Endodermal cell (in vitro differentiated cells): ENCODE data around the gene C1R. TPM values are rescaled to one million over a fixed set of nuclear protein-coding genes. Genes with fewer than 3 reads are reported as not detected.

Experiments used
- DNase-seq: peaks from one replicate; pipeline ENCODE4 v3.0.0-alpha.2; 2017
- H3K27ac ChIP-seq: 2 replicates; pipeline ENCODE4 v1.5.1; 2013; ENCODE audit warnings: mild to moderate bottlenecking, low read depth, low read length, moderate library complexity
- H3K27me3 ChIP-seq: 2 replicates; pipeline ENCODE4 v1.6.1; 2013; ENCODE audit warnings: mild to moderate bottlenecking, low read length, moderate library complexity; ENCODE audit not compliant: insufficient read depth, control insufficient read depth, poor library complexity, severe bottlenecking
- H3K36me3 ChIP-seq: 2 replicates; pipeline ENCODE4 v1.7.0; 2013; ENCODE audit warnings: mild to moderate bottlenecking, low read length, moderate library complexity; ENCODE audit not compliant: control insufficient read depth, insufficient read depth
- H3K4me1 ChIP-seq: one replicate; pipeline ENCODE4 v1.7.0; 2013; ENCODE audit warnings: low read length; ENCODE audit not compliant: control insufficient read depth, insufficient read depth
- H3K4me3 ChIP-seq: 2 replicates; pipeline ENCODE4 v1.5.1; 2013; ENCODE audit warnings: mild to moderate bottlenecking, low read length, moderate library complexity
- H3K9ac ChIP-seq: 2 replicates; pipeline ENCODE4 v1.6.1; 2013; ENCODE audit warnings: mild to moderate bottlenecking, low read length, moderate library complexity; ENCODE audit not compliant: poor library complexity, severe bottlenecking; ENCODE audit errors: extremely low read depth
- H3K9me3 ChIP-seq: 2 replicates; pipeline ENCODE4 v1.6.1; 2013; ENCODE audit warnings: mild to moderate bottlenecking, low read length, moderate library complexity; ENCODE audit not compliant: control insufficient read depth
- H3K27ac Mint-ChIP-seq: 2 replicates; pipeline ENCODE4 v1.8.0; 2020; ENCODE audit warnings: mixed read lengths
- H3K27me3 Mint-ChIP-seq: 2 replicates; pipeline ENCODE4 v1.8.0; 2021; ENCODE audit warnings: mild to moderate bottlenecking, mixed read lengths; ENCODE audit not compliant: insufficient read depth
- H3K36me3 Mint-ChIP-seq: 2 replicates; pipeline ENCODE4 v1.8.0; 2020; ENCODE audit warnings: low read depth, mixed read lengths
- H3K4me1 Mint-ChIP-seq: 2 replicates; pipeline ENCODE4 v1.8.0; 2020; ENCODE audit warnings: mixed read lengths
- H3K4me3 Mint-ChIP-seq: 2 replicates; pipeline ENCODE4 v1.8.0; 2020; ENCODE audit warnings: mild to moderate bottlenecking, moderate library complexity, mixed read lengths
- H3K9me3 Mint-ChIP-seq: 2 replicates; pipeline ENCODE4 v1.8.0; 2020; ENCODE audit warnings: mild to moderate bottlenecking, mixed read lengths
- CTCF ChIP-seq: fragments of 200-600 bp; sonication (generic); conservative IDR thresholded peaks from 2 replicates; pipeline ENCODE4 v1.5.0; 2021; ENCODE audit warnings: antibody characterized with exemption, mild to moderate bottlenecking
- WGBS, 2 experiments: methylation state at CpG; one replicate each; pipeline versions ENCODE4 v1.1.5 to v1.1.7; 2013; ENCODE audit warnings: missing lambda C conversion rate in 2 of 2, mixed read lengths in 1 of 2; ENCODE audit not compliant: insufficient coverage in 1 of 2, insufficient read length in 1 of 2; 5-methylcytosine and 5-hydroxymethylcytosine counted together
- total RNA-seq, 2 donors: library from RNA; stranded (reverse); fragmentation: NEBNext Ultra II Directional in 1 of 2; extraction: Animal tissue kit (Norgen Biotek cat#: 25700) in 1 of 2; gene quantifications; 2 replicates in 1 of 2; 3 replicates in 1 of 2; pipeline ENCODE4 v1.2.1, GENCODE V29; 2021

Gene C1R
- total RNA-seq, 2 donors from 2014 or later: 3.9 TPM

GRCh38 chr12:7093486-7093885, 1.2 kb upstream of the C1R start:
- Histone ChIP-seq H3K27ac (no peak overlapping the region), H3K4me3 (no peak overlapping the region), H3K27me3 (no peaks in the 10 kb centered on the region), H3K4me1 (no peaks in the 10 kb centered on the region), H3K36me3 (no peaks in the 10 kb centered on the region), H3K9me3 (no peaks in the 10 kb centered on the region), H3K9ac (no peak overlapping the region)
- TF ChIP-seq CTCF: no peak
- peak; percentile 36 for DNase-seq
- H3K4me1 Mint-ChIP-seq: peaks cover 20% of the 10 kb centered on the region
- peaks cover 13% of the 10 kb centered on the region for H3K36me3 Mint-ChIP-seq
- H3K4me3 Mint-ChIP-seq: no peak overlapping the region
- H3K9me3 Mint-ChIP-seq: no peaks in the 10 kb centered on the region
- peaks cover 16% of the 10 kb centered on the region for H3K27me3 Mint-ChIP-seq
- WGBS, 2 experiments: 84 to 87% methylated on average over 5 of the region's 5 CpGs
- no peak overlapping the region for H3K27ac Mint-ChIP-seq

DNA sequence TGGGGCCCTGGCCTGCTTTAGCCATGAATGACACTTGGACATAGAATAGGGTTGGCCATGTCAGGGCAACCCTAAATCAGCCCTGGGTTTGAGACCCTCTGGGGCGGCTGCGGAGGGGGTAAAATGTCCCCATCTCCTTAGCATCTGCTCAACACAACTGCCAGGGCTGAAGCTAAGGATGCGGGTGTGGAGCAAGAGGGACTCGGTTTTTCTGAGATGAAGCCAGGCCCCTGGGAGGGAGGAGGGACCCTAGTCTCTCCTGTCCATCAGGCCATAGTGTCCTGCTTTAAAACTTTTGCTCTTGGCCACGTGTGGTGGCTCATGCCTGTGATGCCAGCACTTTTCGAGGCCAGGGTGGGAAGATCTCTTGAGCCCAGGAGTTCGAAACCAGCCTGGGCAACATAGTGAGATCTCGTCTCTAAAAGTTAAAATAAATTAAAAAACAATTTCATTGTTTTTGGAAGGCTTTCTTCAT, 778 bp upstream of the C1R start:
- no peak overlapping the region for H3K27ac ChIP-seq
- no peak overlapping the region for H3K9ac ChIP-seq
- no peak for DNase-seq
- peaks cover 19% of the 10 kb centered on the region for H3K27me3 Mint-ChIP-seq
- no peak overlapping the region for H3K4me3 ChIP-seq
- TF ChIP-seq CTCF: no peak
- H3K36me3 ChIP-seq: no peaks in the 10 kb centered on the region
- H3K9me3 Mint-ChIP-seq: no peaks in the 10 kb centered on the region
- H3K36me3 Mint-ChIP-seq: peaks cover 9% of the 10 kb centered on the region
- no peak overlapping the region for H3K4me3 Mint-ChIP-seq
- no peaks in the 10 kb centered on the region for H3K4me1 ChIP-seq
- WGBS, 2 experiments: 85 to 91% methylated on average over 7 of the region's 8 CpGs
- no peak overlapping the region for H3K27ac Mint-ChIP-seq
- no peaks in the 10 kb centered on the region for H3K27me3 ChIP-seq
- peaks cover 20% of the 10 kb centered on the region for H3K4me1 Mint-ChIP-seq
- H3K9me3 ChIP-seq: no peaks in the 10 kb centered on the region

DNA sequence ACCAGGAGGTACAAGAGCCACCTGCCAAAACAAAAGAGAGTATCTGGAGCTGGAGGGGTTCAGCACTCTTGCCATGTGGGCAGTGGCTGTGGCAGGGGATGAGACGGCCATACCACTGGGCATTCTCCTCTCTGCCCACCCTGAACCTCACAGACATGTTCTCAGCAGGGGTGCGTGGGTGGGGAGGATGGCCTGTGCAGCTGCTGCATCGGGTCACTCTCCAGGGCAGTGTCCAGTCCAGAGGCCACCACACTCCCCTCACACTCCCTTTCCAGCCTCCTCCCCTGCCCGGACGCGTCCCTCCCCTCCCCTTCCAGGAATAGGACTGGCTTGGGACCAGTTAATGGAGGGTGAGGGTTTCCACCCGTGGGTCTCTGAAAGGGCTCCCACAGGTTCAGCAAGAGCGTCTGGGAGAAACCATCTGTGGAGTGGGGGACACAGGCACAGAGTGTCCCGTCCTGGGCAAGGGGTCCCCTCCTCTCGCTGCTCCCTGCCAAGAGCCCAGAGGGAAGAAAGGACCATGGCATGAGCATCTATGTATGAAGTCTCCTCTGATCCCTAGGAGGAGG, 501 bp downstream of the C1R start:
- Mint-ChIP-seq H3K4me1 (peaks cover 20% of the 10 kb centered on the region), H3K9me3 (no peaks in the 10 kb centered on the region), H3K36me3 (no peaks in the 10 kb centered on the region), H3K4me3 (peak overlapping the region; percentile 40), H3K27ac (no peak overlapping the region), H3K27me3 (peaks cover 19% of the 10 kb centered on the region)
- no peaks in the 10 kb centered on the region for H3K9me3 ChIP-seq
- no peak for TF ChIP-seq CTCF
- H3K27ac ChIP-seq: no peak overlapping the region
- no peaks in the 10 kb centered on the region for H3K36me3 ChIP-seq
- peak; percentile 57 for DNase-seq
- no peaks in the 10 kb centered on the region for H3K4me1 ChIP-seq
- H3K9ac ChIP-seq: no peak overlapping the region
- H3K27me3 ChIP-seq: no peaks in the 10 kb centered on the region
- WGBS, 2 experiments: 79 to 86% methylated on average over 2 to 10 of the region's 10 CpGs
- H3K4me3 ChIP-seq: no peak overlapping the region
